A673 (cell line): ENCODE data around the gene SDK1. TPM values are rescaled to one million over a fixed set of nuclear protein-coding genes. Genes with fewer than 3 reads are reported as not detected.
"Not testable (repeated sequence)": the region's sequence is repeated elsewhere in the genome, so short reads cannot be mapped to it uniquely, and the experiment has no call there.

Experiments used
- BruUV-seq: library from RNA; stranded (reverse); fragments of 400-500 nt; replicated peaks from 2 replicates; lab custom pipeline; 2021; lab: Mats Ljungman, UMichigan
- CTCF ChIA-PET: fragments of 300-600 bp; sonication (Branson Sonifier 250); formaldehyde crosslinking; loops from one replicate; lab custom pipeline; 2022; ENCODE audit warnings: antibody characterized with exemption; lab: Charles Lee
- POLR2A ChIA-PET: fragments of 300-600 bp; sonication (Branson Sonifier 250); formaldehyde crosslinking; loops from one replicate; lab custom pipeline; 2022; ENCODE audit warnings: antibody characterized with exemption; ENCODE audit not compliant: low non-redundant PET; lab: Charles Lee
- DNase-seq: peaks from one replicate; pipeline ENCODE4 v3.0.0-alpha.2; 2015; ENCODE audit warnings: low spot score
- H3K27ac ChIP-seq: fragments of 200-600 bp; sonication (generic); 2 replicates; pipeline ENCODE4 v1.5.1; 2016; ENCODE audit warnings: mixed run types, low read depth, mild to moderate bottlenecking, mixed read lengths, antibody characterized with exemption, low read length; ENCODE audit not compliant: poor library complexity, severe bottlenecking
- H3K27me3 ChIP-seq: fragments of 200-600 bp; sonication (generic); replicated peaks from 2 replicates; pipeline ENCODE4 v1.6.1; 2017; ENCODE audit warnings: mixed run types, low read depth, mild to moderate bottlenecking, mixed read lengths, antibody characterized with exemption, low read length; ENCODE audit not compliant: insufficient read depth, poor library complexity
- H3K36me3 ChIP-seq: fragments of 200-600 bp; sonication (generic); 2 replicates; pipeline ENCODE4 v1.6.1; 2016; ENCODE audit warnings: mixed run types, mild to moderate bottlenecking, mixed read lengths, antibody characterized with exemption, low read length; ENCODE audit not compliant: insufficient read depth, poor library complexity, severe bottlenecking
- H3K4me1 ChIP-seq: fragments of 200-600 bp; sonication (generic); 2 replicates; pipeline ENCODE4 v1.6.1; 2017; ENCODE audit warnings: mixed run types, mild to moderate bottlenecking, mixed read lengths, antibody characterized with exemption, low read length; ENCODE audit not compliant: insufficient read depth, poor library complexity, severe bottlenecking
- H3K4me3 ChIP-seq: fragments of 200-600 bp; sonication (generic); 2 replicates; pipeline ENCODE4 v1.5.1; 2016; ENCODE audit warnings: low read depth, mixed run types, mild to moderate bottlenecking, mixed read lengths, low read length; ENCODE audit not compliant: poor library complexity, severe bottlenecking
- H3K9me3 ChIP-seq: fragments of 200-600 bp; sonication (generic); 2 replicates; pipeline ENCODE4 v1.6.1; 2016; ENCODE audit warnings: mixed run types, low read depth, mild to moderate bottlenecking, mixed read lengths, antibody characterized with exemption, low read length; ENCODE audit not compliant: poor library complexity, severe bottlenecking
- CTCF ChIP-seq: fragments of 300-800, 200-600 bp; sonication (generic); conservative IDR thresholded peaks from 2 replicates; pipeline ENCODE4 v1.5.1; 2017; ENCODE audit warnings: low read depth, mild to moderate bottlenecking, antibody characterized with exemption, low read length, moderate library complexity, mixed read lengths
- EZH2 ChIP-seq: fragments of 200-600 bp; sonication (generic); IDR thresholded peaks from 2 replicates; pipeline ENCODE4 v1.6.1; 2017; ENCODE audit warnings: borderline replicate concordance, low read depth, mild to moderate bottlenecking, mixed read lengths, antibody characterized with exemption, low read length; ENCODE audit not compliant: poor library complexity, severe bottlenecking
- intact Hi-C: fragments of 100-400 bp; cut with micrococcal nuclease; formaldehyde crosslinking; loops from one replicate; pipeline ENCODE4 v1.10.0; 2022; ENCODE audit not compliant: unreplicated experiment
- total RNA-seq: library from RNA; stranded (reverse); gene quantifications from 2 replicates; pipeline ENCODE4 v1.2.3, GENCODE V29; 2021

The SDK1 gene
- total RNA-seq, 1 experiment from 2014 or later, result 14.7 TPM

GRCh38 chr7:3578399-3578798 is 277.3 kb downstream of the SDK1 start:
- H3K27ac ChIP-seq, result no peak overlapping the region
- H3K36me3 ChIP-seq, result no peaks in the 10 kb centered on the region
- H3K27me3 ChIP-seq, result no peaks in the 10 kb centered on the region
- H3K9me3 ChIP-seq, result no peaks in the 10 kb centered on the region
- H3K4me3 ChIP-seq, result no peak overlapping the region
- CTCF ChIA-PET, result no interaction called here
- TF ChIP-seq CTCF (no peak), EZH2 (no peak)
- POLR2A ChIA-PET, result interaction anchor here (0.6 kb wide), 1 partner anchor 282 kb away, joined by 3 read pairs; no protein-coding TSS in a partner anchor
- no peaks in the 10 kb centered on the region for H3K4me1 ChIP-seq
- intact Hi-C loops, result no loop called here
- no peak for DNase-seq
- no TSS peak for BruUV-seq

- Histone ChIP-seq H3K9me3 (no peaks in the 10 kb centered on the region), H3K4me1 (no peaks in the 10 kb centered on the region), H3K27ac (no peak overlapping the region), H3K27me3 (no peaks in the 10 kb centered on the region), H3K4me3 (no peak overlapping the region), H3K36me3 (no peaks in the 10 kb centered on the region)
- BruUV-seq, result no TSS peak
- CTCF ChIA-PET, result no interaction called here
- DNase-seq, result no peak
- intact Hi-C loops, result no loop called here
- POLR2A ChIA-PET, result no interaction called here
- TF ChIP-seq EZH2 (no peak), CTCF (no peak)
Measured at GRCh38 chr7:3579638-3580219, 278.7 kb downstream of the SDK1 start.

- H3K27me3 ChIP-seq, H3K36me3 ChIP-seq, POLR2A ChIA-PET, BruUV-seq, H3K4me1 ChIP-seq, H3K27ac ChIP-seq, CTCF ChIA-PET, DNase-seq, intact Hi-C loops, H3K9me3 ChIP-seq, H3K4me3 ChIP-seq: not testable (repeated sequence)
Measured at GRCh38 chr7:3582145-3582544, 281.1 kb downstream of the SDK1 start.

GRCh38 chr7:3585826-3586225 is 284.8 kb downstream of the SDK1 start:
- no TSS peak for BruUV-seq
- Histone ChIP-seq H3K4me1 (no peaks in the 10 kb centered on the region), H3K27ac (no peak overlapping the region), H3K36me3 (no peaks in the 10 kb centered on the region), H3K4me3 (no peak overlapping the region), H3K27me3 (no peaks in the 10 kb centered on the region), H3K9me3 (no peaks in the 10 kb centered on the region)
- intact Hi-C loops, result no loop called here
- TF ChIP-seq EZH2 (no peak), CTCF (no peak)
- ChIA-PET POLR2A (no interaction called here), CTCF (no interaction called here)
- no peak for DNase-seq
